IPS-15b (cell line): Measurements from ENCODE around the gene CEBPZOS.
"Not testable (repeated sequence)": the region's sequence is repeated elsewhere in the genome, so short reads cannot be mapped to it uniquely, and the experiment has no call there.

ENCODE experiments used
- H3K27me3 ChIP-seq: one replicate; pipeline ENCODE4 v1.6.1; 2013; ENCODE audit warnings: low read length; ENCODE audit not compliant: control insufficient read depth, insufficient read depth
- H3K36me3 ChIP-seq: one replicate; pipeline ENCODE4 v1.6.1; 2013; ENCODE audit warnings: low read length; ENCODE audit not compliant: control insufficient read depth, insufficient read depth
- H3K4me1 ChIP-seq: one replicate; pipeline ENCODE4 v1.6.1; 2013; ENCODE audit warnings: mild to moderate bottlenecking, low read length; ENCODE audit not compliant: control insufficient read depth, insufficient read depth
- H3K4me3 ChIP-seq: one replicate; pipeline ENCODE4 v1.5.1; 2013; ENCODE audit warnings: low read depth, low read length
- H3K9ac ChIP-seq: one replicate; pipeline ENCODE4 v1.6.1; 2013; ENCODE audit warnings: low read depth, mild to moderate bottlenecking, low read length
- H3K9me3 ChIP-seq: one replicate; pipeline ENCODE4 v1.6.1; 2013; ENCODE audit warnings: mild to moderate bottlenecking, low read length; ENCODE audit not compliant: control insufficient read depth, insufficient read depth

Gene CEBPZOS

DNA sequence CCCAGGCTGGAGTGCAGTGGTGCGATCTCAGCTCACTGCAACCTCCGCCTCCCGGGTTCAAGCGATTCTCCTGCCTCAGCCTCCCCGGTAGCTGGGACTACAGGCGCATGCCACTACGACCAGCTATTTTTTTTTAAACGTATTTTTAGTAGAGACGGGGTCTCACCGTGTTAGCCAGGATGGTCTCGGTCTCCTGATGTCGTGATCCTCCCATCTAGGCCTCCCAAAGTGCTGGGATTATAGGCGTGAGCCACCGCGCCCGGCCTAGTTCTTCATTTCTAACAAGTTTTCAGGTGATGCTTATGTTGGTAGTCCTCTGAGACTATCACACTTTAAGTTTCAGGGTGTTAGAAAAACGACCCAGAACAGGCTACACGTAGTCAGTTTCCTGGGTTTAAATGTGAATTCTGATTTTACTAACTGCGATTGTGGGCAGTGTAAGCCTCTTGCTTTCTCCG is 405 bp upstream of the CEBPZOS start:
- not testable (repeated sequence) for H3K27me3 ChIP-seq, H3K36me3 ChIP-seq, H3K9ac ChIP-seq, H3K9me3 ChIP-seq
- Histone ChIP-seq H3K4me3 (peak overlapping the region; percentile 95), H3K4me1 (peaks cover 27% of the 10 kb centered on the region)

GRCh38 chr2:37198681-37199065 is 2.4 kb downstream of the CEBPZOS start:
- Histone ChIP-seq H3K4me1 (peaks cover 10% of the 10 kb centered on the region), H3K4me3 (peak overlapping the region; percentile 10), H3K27me3 (no peaks in the 10 kb centered on the region), H3K9me3 (no peaks in the 10 kb centered on the region), H3K36me3 (peaks cover 16% of the 10 kb centered on the region), H3K9ac (peak overlapping the region; percentile 17)

GRCh38 chr2:37201208-37201607 is 4.9 kb downstream of the CEBPZOS start:
- H3K9me3 ChIP-seq = no peaks in the 10 kb centered on the region
- H3K9ac ChIP-seq = no peak overlapping the region
- H3K27me3 ChIP-seq = no peaks in the 10 kb centered on the region
- peaks cover 21% of the 10 kb centered on the region for H3K4me1 ChIP-seq
- H3K4me3 ChIP-seq = no peak overlapping the region
- peaks cover 19% of the 10 kb centered on the region for H3K36me3 ChIP-seq

DNA sequence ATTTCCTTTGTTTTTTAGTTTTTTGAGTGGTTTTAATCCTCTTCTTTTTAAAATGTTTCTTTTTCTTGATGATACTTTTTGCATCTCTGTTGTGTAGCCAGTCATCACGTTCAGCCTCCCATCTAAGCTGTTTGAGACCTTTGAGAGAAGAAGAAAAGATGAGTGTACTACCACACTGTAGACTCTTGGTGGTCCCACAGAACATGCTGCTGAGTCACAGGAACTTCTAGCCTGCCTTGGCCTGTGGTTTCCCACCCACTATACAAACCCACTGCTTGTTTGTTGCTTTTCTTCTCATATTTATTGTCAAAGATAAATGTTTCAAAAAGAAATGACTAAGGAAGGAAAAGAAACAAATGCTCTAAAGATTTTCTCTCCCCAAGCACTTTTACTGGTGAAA is 5.5 kb downstream of the CEBPZOS start:
- Histone ChIP-seq H3K9me3 (no peaks in the 10 kb centered on the region), H3K36me3 (peaks cover 19% of the 10 kb centered on the region), H3K9ac (no peak overlapping the region), H3K27me3 (no peaks in the 10 kb centered on the region), H3K4me1 (peaks cover 26% of the 10 kb centered on the region), H3K4me3 (no peak overlapping the region)

DNA sequence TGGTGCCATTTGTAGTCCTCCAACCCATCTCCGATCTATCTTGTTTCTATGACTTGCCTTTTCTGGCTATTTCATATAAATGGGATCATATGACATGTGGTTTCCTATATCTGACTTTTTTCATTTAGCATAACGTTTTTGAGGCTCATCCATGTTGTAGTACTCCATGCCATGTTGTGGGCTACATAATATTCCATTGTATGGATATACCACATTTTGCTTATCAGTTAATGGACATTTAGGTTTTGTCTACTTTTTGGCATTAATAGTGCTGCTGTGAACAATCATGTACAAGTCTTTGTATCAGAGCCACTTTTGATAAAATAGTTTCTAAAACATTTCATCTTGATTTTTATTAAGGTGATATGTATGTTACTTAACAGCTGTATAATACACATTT is 7.4 kb downstream of the CEBPZOS start:
- H3K4me3 ChIP-seq = no peak overlapping the region

GRCh38 chr2:37205071-37205661 is 8.9 kb downstream of the CEBPZOS start:
- H3K4me1 ChIP-seq = peaks cover 18% of the 10 kb centered on the region
- H3K36me3 ChIP-seq = peaks cover 31% of the 10 kb centered on the region
- not testable (repeated sequence) for H3K9me3 ChIP-seq, H3K27me3 ChIP-seq
- peak overlapping the region; percentile 10 for H3K4me3 ChIP-seq
- peak overlapping the region; percentile 56 for H3K9ac ChIP-seq

More for the DNA sequence above, 7.4 kb downstream of the CEBPZOS start:
- Histone ChIP-seq H3K9me3 (no peaks in the 10 kb centered on the region), H3K4me1 (peaks cover 26% of the 10 kb centered on the region), H3K27me3 (no peaks in the 10 kb centered on the region), H3K9ac (no peak overlapping the region), H3K36me3 (peaks cover 19% of the 10 kb centered on the region)

- peak overlapping the region; percentile 77 for H3K9ac ChIP-seq
- H3K4me1 ChIP-seq = peaks cover 15% of the 10 kb centered on the region
- H3K4me3 ChIP-seq = peak overlapping the region; percentile 13
- H3K27me3 ChIP-seq = no peaks in the 10 kb centered on the region
- peaks cover 36% of the 10 kb centered on the region for H3K36me3 ChIP-seq
- H3K9me3 ChIP-seq = no peaks in the 10 kb centered on the region
Observed at GRCh38 chr2:37205689-37206341, 9.5 kb downstream of the CEBPZOS start.

DNA sequence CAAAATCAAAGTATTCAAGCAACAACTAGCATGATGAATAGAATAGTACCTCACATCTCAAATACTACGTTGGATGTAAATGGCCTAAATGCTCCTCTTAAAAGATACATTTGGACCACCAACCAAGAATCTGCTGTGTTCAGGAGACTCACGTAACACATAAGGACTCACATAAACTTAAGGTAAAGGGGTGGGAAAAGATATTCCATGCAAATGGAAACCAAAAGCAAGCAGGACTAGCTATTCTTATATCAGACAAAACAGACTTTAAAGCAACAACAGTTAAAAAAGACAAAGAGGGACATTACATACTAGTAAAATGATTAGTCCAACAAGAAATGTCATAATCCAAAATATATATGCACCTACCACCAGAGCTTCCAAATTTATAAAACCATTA is 10.5 kb downstream of the CEBPZOS start:
- H3K9ac ChIP-seq, H3K9me3 ChIP-seq, H3K27me3 ChIP-seq, H3K4me3 ChIP-seq: not testable (repeated sequence)
- H3K36me3 ChIP-seq = peaks cover 40% of the 10 kb centered on the region
- H3K4me1 ChIP-seq = peaks cover 15% of the 10 kb centered on the region

GRCh38 chr2:37211212-37211611 is 14.9 kb downstream of the CEBPZOS start:
- Histone ChIP-seq H3K36me3 (peaks cover 51% of the 10 kb centered on the region), H3K9me3 (no peaks in the 10 kb centered on the region), H3K4me1 (peaks cover 5% of the 10 kb centered on the region), H3K4me3 (no peak overlapping the region), H3K9ac (no peak overlapping the region), H3K27me3 (no peaks in the 10 kb centered on the region)

DNA sequence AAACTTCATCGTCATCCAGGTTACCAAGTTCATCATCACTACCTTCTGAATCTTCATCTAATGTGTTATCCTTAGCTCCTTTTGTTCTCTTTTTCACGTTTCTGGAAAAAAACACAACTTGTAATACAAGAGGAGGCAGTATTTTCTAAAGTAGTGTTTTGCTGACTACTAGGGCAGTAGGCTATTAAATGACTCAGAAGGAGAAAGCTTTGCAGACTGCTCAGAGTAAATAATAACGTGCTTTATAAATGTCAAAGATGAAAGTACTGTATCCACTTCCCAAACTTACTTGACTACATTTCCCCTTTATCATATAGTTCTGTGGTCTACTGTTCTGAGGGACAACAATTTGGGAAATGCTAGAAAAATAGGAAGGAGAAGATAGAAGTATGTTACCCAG is 15.6 kb downstream of the CEBPZOS start:
- Histone ChIP-seq H3K36me3 (peaks cover 51% of the 10 kb centered on the region), H3K4me3 (no peak overlapping the region), H3K9me3 (no peaks in the 10 kb centered on the region), H3K9ac (no peak overlapping the region), H3K27me3 (no peaks in the 10 kb centered on the region), H3K4me1 (no peaks in the 10 kb centered on the region)

DNA sequence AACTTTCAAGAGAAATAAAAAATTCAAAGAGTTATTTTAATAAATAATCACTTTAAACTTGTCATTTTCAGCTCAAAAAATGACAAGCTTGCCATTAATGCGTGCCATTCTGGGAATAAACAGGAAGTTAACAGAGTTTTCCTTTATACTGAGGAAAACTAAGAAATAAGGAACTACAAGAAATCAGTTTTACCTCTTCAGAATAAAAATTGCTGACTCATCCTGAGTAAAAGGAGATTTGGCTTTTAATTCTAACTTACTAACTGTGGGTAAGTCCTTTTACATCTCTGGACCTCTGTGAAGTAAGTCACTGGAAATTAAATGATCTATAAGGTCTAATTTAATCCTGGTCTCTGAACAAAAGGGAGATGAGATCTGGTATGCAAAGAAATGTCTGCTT is 19.0 kb downstream of the CEBPZOS start:
- no peaks in the 10 kb centered on the region for H3K9me3 ChIP-seq
- peaks cover 46% of the 10 kb centered on the region for H3K36me3 ChIP-seq
- H3K27me3 ChIP-seq = no peaks in the 10 kb centered on the region
- no peak overlapping the region for H3K9ac ChIP-seq
- H3K4me1 ChIP-seq = no peaks in the 10 kb centered on the region
- no peak overlapping the region for H3K4me3 ChIP-seq

- H3K4me3 ChIP-seq = no peak overlapping the region
- H3K36me3 ChIP-seq = peaks cover 41% of the 10 kb centered on the region
- H3K9me3 ChIP-seq = no peaks in the 10 kb centered on the region
- no peaks in the 10 kb centered on the region for H3K27me3 ChIP-seq
- no peak overlapping the region for H3K9ac ChIP-seq
- H3K4me1 ChIP-seq = peaks cover 5% of the 10 kb centered on the region
Observed at GRCh38 chr2:37219046-37219445, 22.8 kb downstream of the CEBPZOS start.
